ENCODE results near the gene GSTA2.

Gene GSTA2

DNA sequence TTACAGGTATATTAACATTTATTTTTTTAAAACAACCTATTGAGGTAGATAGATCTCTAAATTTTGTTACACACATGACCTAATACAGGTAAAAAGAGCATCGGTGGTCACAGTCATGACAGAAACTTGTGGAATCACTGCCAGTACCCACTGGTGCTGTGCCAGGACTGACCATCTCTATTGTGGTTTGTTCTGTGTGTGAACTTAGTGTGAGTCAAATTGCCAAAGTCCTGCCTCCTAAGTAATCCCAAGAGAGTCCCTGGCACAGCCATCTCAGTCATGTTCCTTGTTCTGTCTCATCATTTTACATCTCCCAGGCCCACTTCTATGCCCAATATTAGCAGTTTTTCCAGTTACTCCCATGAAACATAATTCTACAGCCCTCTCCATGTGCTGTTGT lies 21.4 kb downstream of the GSTA2 start:
- TF ChIP-seq, protein P1, sequence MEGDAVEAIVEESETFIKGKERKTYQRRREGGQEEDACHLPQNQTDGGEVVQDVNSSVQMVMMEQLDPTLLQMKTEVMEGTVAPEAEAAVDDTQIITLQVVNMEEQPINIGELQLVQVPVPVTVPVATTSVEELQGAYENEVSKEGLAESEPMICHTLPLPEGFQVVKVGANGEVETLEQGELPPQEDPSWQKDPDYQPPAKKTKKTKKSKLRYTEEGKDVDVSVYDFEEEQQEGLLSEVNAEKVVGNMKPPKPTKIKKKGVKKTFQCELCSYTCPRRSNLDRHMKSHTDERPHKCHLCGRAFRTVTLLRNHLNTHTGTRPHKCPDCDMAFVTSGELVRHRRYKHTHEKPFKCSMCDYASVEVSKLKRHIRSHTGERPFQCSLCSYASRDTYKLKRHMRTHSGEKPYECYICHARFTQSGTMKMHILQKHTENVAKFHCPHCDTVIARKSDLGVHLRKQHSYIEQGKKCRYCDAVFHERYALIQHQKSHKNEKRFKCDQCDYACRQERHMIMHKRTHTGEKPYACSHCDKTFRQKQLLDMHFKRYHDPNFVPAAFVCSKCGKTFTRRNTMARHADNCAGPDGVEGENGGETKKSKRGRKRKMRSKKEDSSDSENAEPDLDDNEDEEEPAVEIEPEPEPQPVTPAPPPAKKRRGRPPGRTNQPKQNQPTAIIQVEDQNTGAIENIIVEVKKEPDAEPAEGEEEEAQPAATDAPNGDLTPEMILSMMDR (conservative IDR thresholded peaks at IDR 0.05) = no peak
- no peak overlapping the region for H3K27ac ChIP-seq

DNA sequence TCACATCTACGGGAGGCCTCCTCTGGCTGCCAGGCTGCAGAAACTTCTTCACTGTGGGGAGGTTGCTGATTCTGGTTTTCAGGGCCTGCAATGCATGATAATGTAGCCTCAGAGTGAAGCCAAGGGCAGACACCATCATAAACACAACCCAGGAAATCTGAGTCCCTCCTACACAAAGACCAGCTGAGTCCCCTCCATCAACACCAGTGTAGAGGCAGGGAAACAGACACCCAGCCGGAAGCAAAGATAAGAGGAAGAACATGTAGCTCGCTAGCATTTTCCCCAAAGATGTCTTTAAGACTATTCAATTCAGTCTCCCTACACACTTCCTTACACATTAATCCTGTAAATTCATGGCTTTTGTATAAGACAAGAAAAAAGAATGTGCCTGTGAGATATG lies 23.6 kb downstream of the GSTA2 start:
- TF ChIP-seq, protein P1 (conservative IDR thresholded peaks at IDR 0.05) = no peak
- H3K27ac ChIP-seq = no peak overlapping the region

DNA sequence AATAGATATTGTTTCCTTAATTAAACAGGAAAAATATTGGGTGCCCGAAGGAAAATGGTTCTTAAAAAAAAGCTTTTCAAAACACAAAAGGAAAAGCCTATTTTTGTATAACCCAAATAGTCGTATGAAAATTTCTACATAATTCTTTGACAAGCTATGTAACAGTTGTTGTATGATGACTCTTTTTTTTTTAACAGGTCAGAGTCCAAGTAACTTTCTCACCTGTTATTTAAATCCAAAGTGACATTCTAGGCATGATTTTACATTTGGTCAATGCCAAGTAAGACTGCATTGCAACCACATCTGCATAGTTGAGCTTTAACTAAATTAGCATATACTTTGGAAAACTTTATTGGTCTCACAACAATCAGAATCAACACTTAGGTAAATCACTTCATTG lies 24.1 kb downstream of the GSTA2 start:
- no peak overlapping the region for H3K27ac ChIP-seq
- TF ChIP-seq, protein P1 (conservative IDR thresholded peaks at IDR 0.05) = no peak

DNA sequence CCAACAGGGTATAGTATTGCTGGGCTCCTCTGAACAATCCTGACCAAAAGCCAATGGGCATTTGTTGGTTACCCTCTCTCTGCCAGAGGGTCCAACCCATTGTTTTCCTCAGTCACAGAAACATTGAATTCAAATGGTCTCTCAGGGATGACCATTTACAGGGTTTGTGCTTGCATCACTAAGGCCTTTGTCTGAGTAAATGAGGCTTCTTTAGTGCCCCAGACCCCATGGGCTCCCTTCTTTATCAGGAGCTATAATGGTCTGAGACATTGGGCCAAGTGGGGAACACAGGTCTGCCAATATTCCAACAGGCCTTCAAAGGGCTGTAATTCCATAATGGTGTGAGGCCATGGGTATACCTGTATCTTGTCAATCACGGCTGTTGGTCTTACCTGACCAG lies 27.1 kb downstream of the GSTA2 start:
- TF ChIP-seq, protein P1 (conservative IDR thresholded peaks at IDR 0.05) = no peak
- no peak overlapping the region for H3K27ac ChIP-seq

DNA sequence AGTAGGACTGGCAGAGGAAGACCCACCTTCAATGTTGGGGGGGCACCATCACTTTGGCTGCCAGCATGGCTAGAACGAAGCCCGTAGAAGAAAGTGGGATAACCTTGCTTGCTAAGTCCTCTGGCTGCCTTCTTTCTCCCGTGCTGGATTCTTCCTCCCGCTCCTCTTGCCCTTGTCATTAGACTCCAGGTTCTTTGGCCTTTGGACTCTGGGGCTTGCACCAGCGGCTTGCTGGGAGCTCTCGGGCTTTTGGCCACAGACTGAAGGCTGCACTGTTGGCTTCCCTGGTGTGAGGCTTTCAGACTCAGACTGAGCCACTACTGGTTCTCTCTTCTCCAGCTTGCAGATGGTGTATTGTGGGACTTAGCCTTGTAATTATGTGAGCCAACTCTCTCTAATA lies 28.2 kb downstream of the GSTA2 start:
- H3K27ac ChIP-seq = no peak overlapping the region
- TF ChIP-seq, protein P1 (conservative IDR thresholded peaks at IDR 0.05) = no peak

DNA sequence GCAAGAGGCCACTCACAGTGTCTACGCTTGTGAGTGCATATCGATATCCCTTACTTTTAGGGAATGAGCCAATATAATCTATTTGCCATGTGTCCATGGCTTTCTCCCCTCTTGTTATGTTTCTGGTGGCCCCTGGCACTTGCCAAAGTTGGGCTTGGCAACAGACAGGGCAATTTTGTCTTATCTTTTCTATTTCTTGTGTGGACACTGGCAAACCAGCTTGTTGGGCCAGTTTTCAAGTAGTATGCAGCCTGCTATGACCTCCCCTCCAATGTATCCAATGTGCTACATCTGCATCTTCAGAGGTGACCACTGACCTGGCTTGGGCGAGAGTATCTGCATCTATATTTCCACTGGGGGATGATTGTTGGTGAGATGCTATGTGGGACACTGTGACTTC lies 29.2 kb downstream of the GSTA2 start:
- TF ChIP-seq, protein P1 (conservative IDR thresholded peaks at IDR 0.05) = no peak
- H3K27ac ChIP-seq = no peak overlapping the region

DNA sequence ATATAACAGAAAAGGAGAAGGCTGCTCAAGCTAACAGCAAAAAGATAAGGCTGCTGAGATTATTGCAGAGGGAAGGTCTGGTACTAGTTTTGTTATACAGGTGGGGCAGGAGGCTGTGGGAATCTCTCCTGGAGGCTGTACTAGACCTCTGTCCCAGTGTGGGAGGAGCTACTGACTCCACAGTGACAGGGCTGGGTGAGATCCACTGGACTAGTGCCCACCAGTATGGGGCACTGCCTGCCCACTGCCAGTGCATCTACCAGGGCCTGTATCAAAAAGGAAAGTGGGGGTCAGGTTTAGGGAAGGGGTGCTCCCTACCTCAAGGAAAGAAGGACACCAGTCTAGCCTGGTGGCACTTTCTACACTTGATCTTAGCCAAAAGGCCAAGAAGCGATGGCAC lies 30.1 kb downstream of the GSTA2 start:
- TF ChIP-seq, protein P1 (conservative IDR thresholded peaks at IDR 0.05) = no peak
- H3K27ac ChIP-seq = no peak overlapping the region

DNA sequence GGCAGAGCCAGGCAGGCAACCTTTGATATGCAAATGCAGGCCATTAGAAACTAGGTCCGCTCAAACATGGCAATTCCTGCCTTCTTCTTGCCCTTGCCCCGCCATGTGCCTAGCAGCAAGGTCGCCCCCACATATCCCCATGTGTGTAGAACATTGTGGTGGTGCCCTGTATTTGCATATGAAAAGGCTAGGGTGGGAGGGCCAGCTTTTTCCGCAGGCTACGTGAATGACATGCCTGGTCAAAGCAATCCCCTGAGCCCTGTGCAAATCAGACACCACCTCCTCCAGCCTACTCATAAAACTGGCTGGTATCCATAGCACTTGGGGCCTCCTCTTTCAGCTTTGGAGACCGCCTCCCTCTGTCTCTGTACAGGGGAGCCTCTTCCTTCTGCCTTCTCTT lies 31.6 kb downstream of the GSTA2 start:
- H3K27ac ChIP-seq = no peak overlapping the region
- TF ChIP-seq, protein P1 (conservative IDR thresholded peaks at IDR 0.05) = no peak
